Activated naive CD4-positive, alpha-beta T cell treated with anti-CD3 and anti-CD28 coated beads, Interleukin-2, amount 10 ng/mL, durations not matched to agents 7 days and 5 days (primary cell): ENCODE measurements around the gene MALRD1.

Experiments
- CTCF ChIA-PET: fragments of 350-600 bp; sonication (Branson Sonifier 250); formaldehyde crosslinking; loops from one replicate; lab custom pipeline; 2021; ENCODE audit warnings: antibody characterized with exemption; lab: Charles Lee
- DNase-seq: peaks from one replicate; pipeline ENCODE4 v3.0.0-alpha.2; 2020
- H3K27ac Mint-ChIP-seq: one replicate; pipeline ENCODE4 v1.8.0; 2021; ENCODE audit warnings: mild to moderate bottlenecking, moderate library complexity, mixed read lengths
- H3K27me3 Mint-ChIP-seq: one replicate; pipeline ENCODE4 v1.8.0; 2021; ENCODE audit warnings: mild to moderate bottlenecking, mixed read lengths
- H3K36me3 Mint-ChIP-seq: one replicate; pipeline ENCODE4 v1.8.0; 2021; ENCODE audit warnings: mixed read lengths
- H3K4me1 Mint-ChIP-seq: one replicate; pipeline ENCODE4 v1.8.0; 2021; ENCODE audit warnings: mixed read lengths
- H3K4me3 Mint-ChIP-seq: one replicate; pipeline ENCODE4 v1.8.0; 2021; ENCODE audit warnings: mild to moderate bottlenecking, moderate library complexity, mixed read lengths
- H3K9me3 Mint-ChIP-seq: one replicate; pipeline ENCODE4 v1.8.0; 2021; ENCODE audit warnings: mixed read lengths

MALRD1 gene

GRCh38 chr10:19221216-19221615 is 172.6 kb downstream of the MALRD1 start:
- Mint-ChIP-seq H3K27ac (no peak overlapping the region), H3K36me3 (no peaks in the 10 kb centered on the region), H3K27me3 (no peaks in the 10 kb centered on the region), H3K4me3 (no peak overlapping the region), H3K4me1 (no peaks in the 10 kb centered on the region), H3K9me3 (peaks cover 10% of the 10 kb centered on the region)
- DNase-seq, result no peak
- CTCF ChIA-PET, result no interaction called here

GRCh38 chr10:19226025-19226424 is 177.4 kb downstream of the MALRD1 start:
- H3K27me3 Mint-ChIP-seq, result no peaks in the 10 kb centered on the region

GRCh38 chr10:19231034-19231433 is 182.4 kb downstream of the MALRD1 start:
- Mint-ChIP-seq H3K4me1 (no peaks in the 10 kb centered on the region), H3K36me3 (no peaks in the 10 kb centered on the region), H3K27ac (no peak overlapping the region), H3K9me3 (peaks cover 11% of the 10 kb centered on the region), H3K4me3 (no peak overlapping the region), H3K27me3 (no peaks in the 10 kb centered on the region)
- CTCF ChIA-PET, result no interaction called here
- DNase-seq, result no peak

More at GRCh38 chr10:19226025-19226424, 177.4 kb downstream of the MALRD1 start:
- Mint-ChIP-seq H3K9me3 (peaks cover 11% of the 10 kb centered on the region), H3K36me3 (no peaks in the 10 kb centered on the region), H3K27ac (no peak overlapping the region), H3K4me1 (no peaks in the 10 kb centered on the region), H3K4me3 (no peak overlapping the region)
- DNase-seq, result no peak
- CTCF ChIA-PET, result no interaction called here

GRCh38 chr10:19245889-19246752 is 197.5 kb downstream of the MALRD1 start:
- Mint-ChIP-seq H3K9me3 (peaks cover 2% of the 10 kb centered on the region), H3K4me3 (no peak overlapping the region), H3K27me3 (no peaks in the 10 kb centered on the region), H3K36me3 (no peaks in the 10 kb centered on the region), H3K4me1 (no peaks in the 10 kb centered on the region), H3K27ac (no peak overlapping the region)
- CTCF ChIA-PET, result no interaction called here
- no peak for DNase-seq

- no peak for DNase-seq
- Mint-ChIP-seq H3K4me1 (no peaks in the 10 kb centered on the region), H3K9me3 (no peaks in the 10 kb centered on the region), H3K4me3 (no peak overlapping the region), H3K27me3 (no peaks in the 10 kb centered on the region), H3K27ac (no peak overlapping the region), H3K36me3 (no peaks in the 10 kb centered on the region)
- CTCF ChIA-PET, result no interaction called here
Observed at GRCh38 chr10:19247843-19248242, 199.2 kb downstream of the MALRD1 start.

- Mint-ChIP-seq H3K9me3 (no peaks in the 10 kb centered on the region), H3K4me3 (no peak overlapping the region), H3K27ac (no peak overlapping the region), H3K27me3 (no peaks in the 10 kb centered on the region), H3K36me3 (no peaks in the 10 kb centered on the region), H3K4me1 (no peaks in the 10 kb centered on the region)
- CTCF ChIA-PET, result no interaction called here
- DNase-seq, result no peak
Observed at GRCh38 chr10:19250546-19250945, 201.9 kb downstream of the MALRD1 start.

GRCh38 chr10:19252531-19252930 is 203.9 kb downstream of the MALRD1 start:
- H3K4me3 Mint-ChIP-seq, result no peak overlapping the region
- no peaks in the 10 kb centered on the region for H3K27me3 Mint-ChIP-seq
- no peak for DNase-seq
- no peak overlapping the region for H3K27ac Mint-ChIP-seq
- H3K9me3 Mint-ChIP-seq, result peaks cover 2% of the 10 kb centered on the region
- no peaks in the 10 kb centered on the region for H3K4me1 Mint-ChIP-seq
- no peaks in the 10 kb centered on the region for H3K36me3 Mint-ChIP-seq
- CTCF ChIA-PET, result no interaction called here

- Mint-ChIP-seq H3K9me3 (peaks cover 4% of the 10 kb centered on the region), H3K27me3 (no peaks in the 10 kb centered on the region), H3K4me3 (no peak overlapping the region), H3K4me1 (no peaks in the 10 kb centered on the region), H3K36me3 (no peaks in the 10 kb centered on the region), H3K27ac (no peak overlapping the region)
- DNase-seq, result no peak
- CTCF ChIA-PET, result no interaction called here
Observed at GRCh38 chr10:19256331-19256730, 207.7 kb downstream of the MALRD1 start.

- no peak for DNase-seq
- CTCF ChIA-PET, result no interaction called here
- no peak overlapping the region for H3K4me3 Mint-ChIP-seq
- H3K27ac Mint-ChIP-seq, result no peak overlapping the region
- H3K36me3 Mint-ChIP-seq, result no peaks in the 10 kb centered on the region
- H3K4me1 Mint-ChIP-seq, result no peaks in the 10 kb centered on the region
- H3K27me3 Mint-ChIP-seq, result no peaks in the 10 kb centered on the region
- peaks cover 14% of the 10 kb centered on the region for H3K9me3 Mint-ChIP-seq
Observed at GRCh38 chr10:19263262-19263661, 214.7 kb downstream of the MALRD1 start.

GRCh38 chr10:19283285-19283684 is 234.7 kb downstream of the MALRD1 start:
- Mint-ChIP-seq H3K36me3 (no peaks in the 10 kb centered on the region), H3K27me3 (no peaks in the 10 kb centered on the region), H3K4me1 (no peaks in the 10 kb centered on the region), H3K9me3 (peaks cover 4% of the 10 kb centered on the region), H3K4me3 (no peak overlapping the region), H3K27ac (no peak overlapping the region)
- CTCF ChIA-PET, result no interaction called here
- no peak for DNase-seq

- CTCF ChIA-PET, result no interaction called here
- no peaks in the 10 kb centered on the region for H3K27me3 Mint-ChIP-seq
- H3K27ac Mint-ChIP-seq, result no peak overlapping the region
- peaks cover 2% of the 10 kb centered on the region for H3K9me3 Mint-ChIP-seq
- H3K36me3 Mint-ChIP-seq, result no peaks in the 10 kb centered on the region
- H3K4me1 Mint-ChIP-seq, result no peaks in the 10 kb centered on the region
- no peak overlapping the region for H3K4me3 Mint-ChIP-seq
- no peak for DNase-seq
Observed at GRCh38 chr10:19283786-19284185, 235.2 kb downstream of the MALRD1 start.

- H3K4me3 Mint-ChIP-seq, result no peak overlapping the region
- CTCF ChIA-PET, result no interaction called here
- H3K27ac Mint-ChIP-seq, result no peak overlapping the region
- no peaks in the 10 kb centered on the region for H3K36me3 Mint-ChIP-seq
- DNase-seq, result no peak
- H3K9me3 Mint-ChIP-seq, result peaks cover 5% of the 10 kb centered on the region
- H3K4me1 Mint-ChIP-seq, result no peaks in the 10 kb centered on the region
- H3K27me3 Mint-ChIP-seq, result no peaks in the 10 kb centered on the region
Observed at GRCh38 chr10:19290770-19291169, 242.2 kb downstream of the MALRD1 start.

- no peaks in the 10 kb centered on the region for H3K4me1 Mint-ChIP-seq
- no peak overlapping the region for H3K27ac Mint-ChIP-seq
- H3K36me3 Mint-ChIP-seq, result no peaks in the 10 kb centered on the region
- peaks cover 10% of the 10 kb centered on the region for H3K9me3 Mint-ChIP-seq
- H3K27me3 Mint-ChIP-seq, result no peaks in the 10 kb centered on the region
- CTCF ChIA-PET, result no interaction called here
- H3K4me3 Mint-ChIP-seq, result no peak overlapping the region
- no peak for DNase-seq
Observed at GRCh38 chr10:19294233-19294632, 245.6 kb downstream of the MALRD1 start.

- Mint-ChIP-seq H3K27me3 (no peaks in the 10 kb centered on the region), H3K27ac (no peak overlapping the region), H3K36me3 (no peaks in the 10 kb centered on the region), H3K4me1 (no peaks in the 10 kb centered on the region), H3K4me3 (no peak overlapping the region), H3K9me3 (peaks cover 9% of the 10 kb centered on the region)
- CTCF ChIA-PET, result no interaction called here
- DNase-seq, result no peak
Observed at GRCh38 chr10:19299645-19300044, 251.0 kb downstream of the MALRD1 start.

GRCh38 chr10:19302117-19302516 is 253.5 kb downstream of the MALRD1 start:
- no peak for DNase-seq
- CTCF ChIA-PET, result no interaction called here
- Mint-ChIP-seq H3K4me3 (no peak overlapping the region), H3K36me3 (no peaks in the 10 kb centered on the region), H3K9me3 (peaks cover 9% of the 10 kb centered on the region), H3K27me3 (no peaks in the 10 kb centered on the region), H3K4me1 (no peaks in the 10 kb centered on the region), H3K27ac (no peak overlapping the region)
